ENCODE measurements around the gene FUZ. TPM values are rescaled to one million over a fixed set of nuclear protein-coding genes. Genes with fewer than 3 reads are reported as not detected.

The FUZ gene
- total RNA-seq, 4 donors from 2014 or later, result 4.7 to 13.7 (median 8.1) TPM

GRCh38 chr19:49771674-49772139 lies 41.4 kb downstream of the FUZ start:
- DNase-seq, result no peak
- Histone ChIP-seq H3K27me3 (no peaks in the 10 kb centered on the region), H3K27ac (no peak overlapping the region), H3K9me3 (no peaks in the 10 kb centered on the region), H3K4me1 (peaks cover 12 to 51% (median 13%) of the 10 kb centered on the region in 3 donors), H3K4me3 (no peak overlapping the region), H3K36me3 (peaks cover 0 to 34% (median 0%) of the 10 kb centered on the region in 3 donors)
- TF ChIP-seq POLR2A (IDR thresholded peaks at IDR 0.05) (no peak), CTCF (IDR thresholded peaks at IDR 0.05) (no peak)
- intact Hi-C loops (cut with DNase I), result no loop called here
- WGBS, 2 donors, result 90 to 91% methylated on average over 12 to 13 of the region's 13 CpGs

- WGBS, 2 donors, result 85 to 89% methylated on average over 8 of the region's 8 CpGs
- H3K9me3 ChIP-seq, result no peaks in the 10 kb centered on the region
- no peak overlapping the region for H3K4me3 ChIP-seq
- peaks cover 0 to 23% (median 0%) of the 10 kb centered on the region in 3 donors for H3K36me3 ChIP-seq
- no peak overlapping the region for H3K27ac ChIP-seq
- no peaks in the 10 kb centered on the region for H3K27me3 ChIP-seq
- intact Hi-C loops (cut with DNase I), result no loop called here
- no peak for DNase-seq
- no peak for TF ChIP-seq POLR2A (IDR thresholded peaks at IDR 0.05)
- no peak for TF ChIP-seq CTCF (IDR thresholded peaks at IDR 0.05)
- H3K4me1 ChIP-seq, result peaks cover 13 to 50% (median 13%) of the 10 kb centered on the region in 3 donors
Measured at GRCh38 chr19:49770529-49770928, 42.6 kb downstream of the FUZ start.

- no peak for DNase-seq
- Histone ChIP-seq H3K9me3 (no peaks in the 10 kb centered on the region), H3K27me3 (no peaks in the 10 kb centered on the region), H3K4me3 (peak overlapping the region; percentile 79 to 98 (median 92)), H3K4me1 (peaks cover 13 to 53% (median 16%) of the 10 kb centered on the region in 3 donors), H3K27ac (peak overlapping the region; percentile 92 to 95 (median 94)), H3K36me3 (peaks cover 0 to 6% (median 0%) of the 10 kb centered on the region in 3 donors)
- WGBS, 2 donors, result 67 to 75% methylated on average over 9 to 11 of the region's 12 CpGs
- intact Hi-C loops (cut with DNase I), result no loop called here
- TF ChIP-seq CTCF (IDR thresholded peaks at IDR 0.05), result no peak
- TF ChIP-seq POLR2A (IDR thresholded peaks at IDR 0.05), result no peak
Measured at GRCh38 chr19:49767967-49768581, 45.0 kb downstream of the FUZ start.

GRCh38 chr19:49767381-49767780 lies 45.7 kb downstream of the FUZ start:
- 0 to 1% methylated on average over 9 of the region's 9 CpGs for WGBS, 2 donors
- no peak for DNase-seq
- TF ChIP-seq CTCF (IDR thresholded peaks at IDR 0.05) (no peak), POLR2A (IDR thresholded peaks at IDR 0.05) (no peak)
- intact Hi-C loops (cut with DNase I), result no loop called here
- H3K36me3 ChIP-seq, result peaks cover 0 to 6% (median 0%) of the 10 kb centered on the region in 3 donors
- H3K27me3 ChIP-seq, result no peaks in the 10 kb centered on the region
- H3K27ac ChIP-seq, result peak overlapping the region; percentile 92 to 95 (median 94)
- no peaks in the 10 kb centered on the region for H3K9me3 ChIP-seq
- H3K4me1 ChIP-seq, result peaks cover 13 to 47% (median 16%) of the 10 kb centered on the region in 3 donors
- H3K4me3 ChIP-seq, result peak overlapping the region; percentile 79 to 98 (median 92)

- Histone ChIP-seq H3K27ac (peak within 1 kb of the TSS; percentile 92 to 96 (median 94)), H3K27me3 (no peaks in the 10 kb centered on the region), H3K4me1 (peaks cover 13 to 47% (median 16%) of the 10 kb centered on the region in 3 donors), H3K9me3 (no peaks in the 10 kb centered on the region), H3K4me3 (peak within 1 kb of the TSS; percentile 79 to 98 (median 92)), H3K36me3 (peaks cover 0 to 6% (median 0%) of the 10 kb centered on the region in 3 donors)
- TF ChIP-seq CTCF (IDR thresholded peaks at IDR 0.05), result no peak
- TF ChIP-seq POLR2A (IDR thresholded peaks at IDR 0.05), result peak in 1 of 4 donors; percentile 60
- 0% methylated on average over 1 of the region's 38 CpGs; no CpG with 5 or more reads in 1 of the 2 donors for WGBS, 2 donors
- no peak for DNase-seq
- intact Hi-C loops (cut with DNase I), result no loop called here
Measured at GRCh38 chr19:49766930-49767299, 46.2 kb downstream of the FUZ start, which contains the start of gene AP2A1. TSS of gene AP2A1 (plus strand) at chr19:49767001. CDS start at chr19:49767134, 133 bp downstream.

Data from esophagus squamous epithelium (tissue), 5 donors.